HepG2 (cell line): ENCODE measurements around the gene STARD13. TPM values are rescaled to one million over a fixed set of nuclear protein-coding genes. Genes with fewer than 3 reads are reported as not detected.

Experiments
- FLYWCH1 ChIP-seq: sonication (generic); formaldehyde crosslinking; IDR thresholded peaks from 2 replicates; pipeline ENCODE4 v1.8.1; 2023; ENCODE audit warnings: mild to moderate bottlenecking, missing genetic modification reagents
- GZF1 ChIP-seq: sonication (generic); formaldehyde crosslinking; IDR thresholded peaks from 2 replicates; pipeline ENCODE4 v1.5.1; 2020; ENCODE audit warnings: mild to moderate bottlenecking, missing genetic modification reagents
- ISL2 ChIP-seq: sonication (generic); formaldehyde crosslinking; IDR thresholded peaks from 2 replicates; pipeline ENCODE4 v1.5.0; 2020; ENCODE audit warnings: missing genetic modification reagents
- MED1 ChIP-seq: sonication (generic); formaldehyde crosslinking; IDR thresholded peaks from 2 replicates; pipeline ENCODE4 v1.4.0; 2020; ENCODE audit warnings: missing genetic modification reagents
- MIER3 ChIP-seq: IDR thresholded peaks from 2 replicates; pipeline ENCODE4 v1.6.1; 2016; ENCODE audit warnings: missing compliant biosample characterization, borderline replicate concordance
- POLR2G ChIP-seq: fragments of 200-400 bp; formaldehyde crosslinking; IDR thresholded peaks from 2 replicates; pipeline ENCODE4 v1.6.1; 2018; ENCODE audit warnings: mild to moderate bottlenecking, low read depth, low read length, moderate library complexity
- PTBP1 ChIP-seq: fragments of 200-400 bp; formaldehyde crosslinking; IDR thresholded peaks from 2 replicates; pipeline ENCODE4 v1.6.1; 2018; ENCODE audit warnings: low read length, low read depth; ENCODE audit not compliant: poor library complexity, severe bottlenecking
- SIX1 ChIP-seq: sonication (generic); formaldehyde crosslinking; IDR thresholded peaks from 2 replicates; pipeline ENCODE4 v1.4.0; 2020; ENCODE audit warnings: missing genetic modification reagents, borderline replicate concordance
- SNRNP70 ChIP-seq: fragments of 200-400 bp; formaldehyde crosslinking; IDR thresholded peaks from 2 replicates; pipeline ENCODE4 v1.6.1; 2017; ENCODE audit warnings: mild to moderate bottlenecking, low read depth, low read length, moderate library complexity
- STAT5B ChIP-seq: sonication (generic); formaldehyde crosslinking; IDR thresholded peaks from 2 replicates; pipeline ENCODE4 v1.4.0; 2020; ENCODE audit warnings: missing genetic modification reagents
- ZBTB21 ChIP-seq: sonication (generic); formaldehyde crosslinking; IDR thresholded peaks from 2 replicates; pipeline ENCODE4 v1.4.0; 2020; ENCODE audit warnings: missing genetic modification reagents
- ZBTB38 ChIP-seq: sonication (generic); formaldehyde crosslinking; IDR thresholded peaks from 2 replicates; pipeline ENCODE4 v1.5.1; 2020; ENCODE audit warnings: mild to moderate bottlenecking, missing genetic modification reagents
- ZNF441 ChIP-seq: sonication (generic); formaldehyde crosslinking; IDR thresholded peaks from 2 replicates; pipeline ENCODE4 v1.7.0; 2021; ENCODE audit warnings: missing genetic modification reagents, borderline replicate concordance
- ZNF501 ChIP-seq: sonication (generic); formaldehyde crosslinking; IDR thresholded peaks from 2 replicates; pipeline ENCODE4 v1.5.1; 2020; ENCODE audit warnings: mild to moderate bottlenecking, moderate library complexity, missing genetic modification reagents
- ZNF713 ChIP-seq: sonication (generic); formaldehyde crosslinking; IDR thresholded peaks from 2 replicates; pipeline ENCODE4 v1.4.0; 2020; ENCODE audit warnings: mild to moderate bottlenecking, missing genetic modification reagents
- polyA plus RNA-seq, 8 experiments: library from polyadenylated mRNA; depleted of rRNA in 3 of 8; stranded (reverse) in 7 of 8; unstranded in 1 of 8; fragments of >200 nt; fragmentation: Illumina TruSeq in 4 of 8; extraction: Trizol in 4 of 8; gene quantifications; 2 replicates each; pipeline versions ENCODE4 v1.2.1 to v1.2.3, GENCODE V29; 2011 to 2016; ENCODE audit warnings: low read depth in 4 of 8, missing spikeins in 1 of 8, mixed read lengths in 1 of 8; ENCODE audit not compliant: insufficient read depth in 1 of 8
- total RNA-seq, 5 experiments: library from RNA; depleted of rRNA; stranded (reverse); fragments of >200 nt; fragmentation: Illumina TruSeq; extraction: Trizol; gene quantifications; 2 replicates each; pipeline ENCODE4 v1.2.3, GENCODE V29; 2016; ENCODE audit warnings: low read depth in 1 of 5
- TF ChIP-seq, protein P1 (sequence below): IDR thresholded peaks from 2 replicates; pipeline ENCODE4 v1.4.0; 2020; ENCODE audit warnings: mild to moderate bottlenecking, missing genetic modification reagents
- TF ChIP-seq, protein P2 (sequence below): sonication (generic); formaldehyde crosslinking; IDR thresholded peaks from 2 replicates; pipeline ENCODE4 v1.4.0; 2020; ENCODE audit warnings: mild to moderate bottlenecking, missing genetic modification reagents
- TF ChIP-seq, protein P3 (sequence below): sonication (generic); formaldehyde crosslinking; IDR thresholded peaks from 2 replicates; pipeline ENCODE4 v1.9.0; 2021; ENCODE audit warnings: mild to moderate bottlenecking, missing genetic modification reagents
- TF ChIP-seq, protein P4 (sequence below): sonication (generic); formaldehyde crosslinking; IDR thresholded peaks from 2 replicates; pipeline ENCODE4 v1.8.1; 2023; ENCODE audit warnings: missing genetic modification reagents, mild to moderate bottlenecking, borderline replicate concordance

STARD13 gene
- total and polyA plus RNA-seq, 2 of the 13 experiments (the other 11 are each of a cell fraction or from before 2014, with no cell fraction given): 12.8 to 14.3 TPM

DNA sequence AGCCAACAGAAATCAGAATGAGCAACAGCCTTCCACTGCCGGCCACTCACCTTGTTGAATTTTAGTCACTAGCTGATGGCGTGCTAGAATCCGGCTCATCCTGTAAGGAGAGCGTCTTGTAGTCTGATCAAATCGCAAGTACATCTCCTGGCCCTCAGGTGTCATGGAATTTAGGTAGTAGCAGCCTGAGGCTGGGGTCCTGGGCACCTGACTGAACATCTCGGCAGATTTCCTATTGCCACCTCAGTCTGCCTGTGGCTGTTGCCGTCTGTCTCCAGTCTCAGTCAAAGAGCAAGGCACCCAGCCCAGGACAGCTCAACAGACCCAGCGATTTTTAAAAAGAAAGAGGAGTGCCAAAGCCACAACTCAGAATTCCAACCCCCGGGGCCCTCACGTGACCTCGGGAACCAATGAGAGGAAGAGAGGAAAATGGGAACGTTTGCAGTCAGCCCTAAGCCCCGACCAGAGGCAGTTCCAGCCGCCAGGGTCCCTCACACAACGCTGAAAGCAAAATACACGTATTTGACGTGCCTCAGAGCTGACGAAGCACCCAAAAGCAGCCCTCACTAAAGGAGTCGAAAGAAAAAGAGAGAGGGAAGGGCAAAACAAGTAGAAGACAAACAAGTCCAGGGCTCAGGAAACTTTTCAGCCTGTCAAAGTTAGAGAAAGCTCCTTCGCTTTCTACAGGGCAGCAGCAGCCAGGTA is at the start of gene STARD13 (continued):
- TF ChIP-seq, protein P1, sequence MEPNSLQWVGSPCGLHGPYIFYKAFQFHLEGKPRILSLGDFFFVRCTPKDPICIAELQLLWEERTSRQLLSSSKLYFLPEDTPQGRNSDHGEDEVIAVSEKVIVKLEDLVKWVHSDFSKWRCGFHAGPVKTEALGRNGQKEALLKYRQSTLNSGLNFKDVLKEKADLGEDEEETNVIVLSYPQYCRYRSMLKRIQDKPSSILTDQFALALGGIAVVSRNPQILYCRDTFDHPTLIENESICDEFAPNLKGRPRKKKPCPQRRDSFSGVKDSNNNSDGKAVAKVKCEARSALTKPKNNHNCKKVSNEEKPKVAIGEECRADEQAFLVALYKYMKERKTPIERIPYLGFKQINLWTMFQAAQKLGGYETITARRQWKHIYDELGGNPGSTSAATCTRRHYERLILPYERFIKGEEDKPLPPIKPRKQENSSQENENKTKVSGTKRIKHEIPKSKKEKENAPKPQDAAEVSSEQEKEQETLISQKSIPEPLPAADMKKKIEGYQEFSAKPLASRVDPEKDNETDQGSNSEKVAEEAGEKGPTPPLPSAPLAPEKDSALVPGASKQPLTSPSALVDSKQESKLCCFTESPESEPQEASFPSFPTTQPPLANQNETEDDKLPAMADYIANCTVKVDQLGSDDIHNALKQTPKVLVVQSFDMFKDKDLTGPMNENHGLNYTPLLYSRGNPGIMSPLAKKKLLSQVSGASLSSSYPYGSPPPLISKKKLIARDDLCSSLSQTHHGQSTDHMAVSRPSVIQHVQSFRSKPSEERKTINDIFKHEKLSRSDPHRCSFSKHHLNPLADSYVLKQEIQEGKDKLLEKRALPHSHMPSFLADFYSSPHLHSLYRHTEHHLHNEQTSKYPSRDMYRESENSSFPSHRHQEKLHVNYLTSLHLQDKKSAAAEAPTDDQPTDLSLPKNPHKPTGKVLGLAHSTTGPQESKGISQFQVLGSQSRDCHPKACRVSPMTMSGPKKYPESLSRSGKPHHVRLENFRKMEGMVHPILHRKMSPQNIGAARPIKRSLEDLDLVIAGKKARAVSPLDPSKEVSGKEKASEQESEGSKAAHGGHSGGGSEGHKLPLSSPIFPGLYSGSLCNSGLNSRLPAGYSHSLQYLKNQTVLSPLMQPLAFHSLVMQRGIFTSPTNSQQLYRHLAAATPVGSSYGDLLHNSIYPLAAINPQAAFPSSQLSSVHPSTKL (CRISPR knock-in tag): peak; percentile 22; the same call in 1 of the 2 replicates
- no peak for TF ChIP-seq SIX1 (CRISPR knock-in tag)
- TF ChIP-seq ZNF713: no peak
- no peak for TF ChIP-seq ZNF441
- no peak for TF ChIP-seq FLYWCH1
- TF ChIP-seq PTBP1: no peak
- no peak for TF ChIP-seq SNRNP70
- TF ChIP-seq ZBTB21 (CRISPR knock-in tag): no peak
- TF ChIP-seq STAT5B: no peak
- peak; percentile 26; the same call in 1 of the 2 replicates for TF ChIP-seq MED1 (CRISPR knock-in tag)
- TF ChIP-seq, protein P2, sequence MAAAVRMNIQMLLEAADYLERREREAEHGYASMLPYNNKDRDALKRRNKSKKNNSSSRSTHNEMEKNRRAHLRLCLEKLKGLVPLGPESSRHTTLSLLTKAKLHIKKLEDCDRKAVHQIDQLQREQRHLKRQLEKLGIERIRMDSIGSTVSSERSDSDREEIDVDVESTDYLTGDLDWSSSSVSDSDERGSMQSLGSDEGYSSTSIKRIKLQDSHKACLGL (CRISPR knock-in tag): peak; percentile 59; the same call in 1 of the 2 replicates
- TF ChIP-seq, protein P3, sequence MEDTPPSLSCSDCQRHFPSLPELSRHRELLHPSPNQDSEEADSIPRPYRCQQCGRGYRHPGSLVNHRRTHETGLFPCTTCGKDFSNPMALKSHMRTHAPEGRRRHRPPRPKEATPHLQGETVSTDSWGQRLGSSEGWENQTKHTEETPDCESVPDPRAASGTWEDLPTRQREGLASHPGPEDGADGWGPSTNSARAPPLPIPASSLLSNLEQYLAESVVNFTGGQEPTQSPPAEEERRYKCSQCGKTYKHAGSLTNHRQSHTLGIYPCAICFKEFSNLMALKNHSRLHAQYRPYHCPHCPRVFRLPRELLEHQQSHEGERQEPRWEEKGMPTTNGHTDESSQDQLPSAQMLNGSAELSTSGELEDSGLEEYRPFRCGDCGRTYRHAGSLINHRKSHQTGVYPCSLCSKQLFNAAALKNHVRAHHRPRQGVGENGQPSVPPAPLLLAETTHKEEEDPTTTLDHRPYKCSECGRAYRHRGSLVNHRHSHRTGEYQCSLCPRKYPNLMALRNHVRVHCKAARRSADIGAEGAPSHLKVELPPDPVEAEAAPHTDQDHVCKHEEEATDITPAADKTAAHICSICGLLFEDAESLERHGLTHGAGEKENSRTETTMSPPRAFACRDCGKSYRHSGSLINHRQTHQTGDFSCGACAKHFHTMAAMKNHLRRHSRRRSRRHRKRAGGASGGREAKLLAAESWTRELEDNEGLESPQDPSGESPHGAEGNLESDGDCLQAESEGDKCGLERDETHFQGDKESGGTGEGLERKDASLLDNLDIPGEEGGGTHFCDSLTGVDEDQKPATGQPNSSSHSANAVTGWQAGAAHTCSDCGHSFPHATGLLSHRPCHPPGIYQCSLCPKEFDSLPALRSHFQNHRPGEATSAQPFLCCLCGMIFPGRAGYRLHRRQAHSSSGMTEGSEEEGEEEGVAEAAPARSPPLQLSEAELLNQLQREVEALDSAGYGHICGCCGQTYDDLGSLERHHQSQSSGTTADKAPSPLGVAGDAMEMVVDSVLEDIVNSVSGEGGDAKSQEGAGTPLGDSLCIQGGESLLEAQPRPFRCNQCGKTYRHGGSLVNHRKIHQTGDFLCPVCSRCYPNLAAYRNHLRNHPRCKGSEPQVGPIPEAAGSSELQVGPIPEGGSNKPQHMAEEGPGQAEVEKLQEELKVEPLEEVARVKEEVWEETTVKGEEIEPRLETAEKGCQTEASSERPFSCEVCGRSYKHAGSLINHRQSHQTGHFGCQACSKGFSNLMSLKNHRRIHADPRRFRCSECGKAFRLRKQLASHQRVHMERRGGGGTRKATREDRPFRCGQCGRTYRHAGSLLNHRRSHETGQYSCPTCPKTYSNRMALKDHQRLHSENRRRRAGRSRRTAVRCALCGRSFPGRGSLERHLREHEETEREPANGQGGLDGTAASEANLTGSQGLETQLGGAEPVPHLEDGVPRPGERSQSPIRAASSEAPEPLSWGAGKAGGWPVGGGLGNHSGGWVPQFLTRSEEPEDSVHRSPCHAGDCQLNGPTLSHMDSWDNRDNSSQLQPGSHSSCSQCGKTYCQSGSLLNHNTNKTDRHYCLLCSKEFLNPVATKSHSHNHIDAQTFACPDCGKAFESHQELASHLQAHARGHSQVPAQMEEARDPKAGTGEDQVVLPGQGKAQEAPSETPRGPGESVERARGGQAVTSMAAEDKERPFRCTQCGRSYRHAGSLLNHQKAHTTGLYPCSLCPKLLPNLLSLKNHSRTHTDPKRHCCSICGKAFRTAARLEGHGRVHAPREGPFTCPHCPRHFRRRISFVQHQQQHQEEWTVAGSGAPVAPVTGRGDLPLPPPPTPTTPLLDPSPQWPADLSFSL (CRISPR knock-in tag): no peak
- TF ChIP-seq ZNF501 (CRISPR knock-in tag): no peak
- peak; percentile 85 for TF ChIP-seq POLR2G
- 0 out of 2 replicates have a peak, but pooled peaks have one; percentile 20 for TF ChIP-seq ISL2
- TF ChIP-seq MIER3 (CRISPR knock-in tag): peak; percentile 76; the same call in 1 of the 2 replicates
- no peak for TF ChIP-seq GZF1
- peak; percentile 51; the same call in 1 of the 2 replicates for TF ChIP-seq ZBTB38 (CRISPR knock-in tag)
- TF ChIP-seq, protein P4, sequence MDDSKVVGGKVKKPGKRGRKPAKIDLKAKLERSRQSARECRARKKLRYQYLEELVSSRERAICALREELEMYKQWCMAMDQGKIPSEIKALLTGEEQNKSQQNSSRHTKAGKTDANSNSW (CRISPR knock-in tag): 0 out of 2 replicates have a peak, but pooled peaks have one; percentile 31
